Measurements from ENCODE around the gene ATP11C. TPM values are rescaled to one million over a fixed set of nuclear protein-coding genes. Genes with fewer than 3 reads are reported as not detected.

The ATP11C gene
- total RNA-seq, 1 experiment from 2014 or later, result 19.4 TPM

DNA sequence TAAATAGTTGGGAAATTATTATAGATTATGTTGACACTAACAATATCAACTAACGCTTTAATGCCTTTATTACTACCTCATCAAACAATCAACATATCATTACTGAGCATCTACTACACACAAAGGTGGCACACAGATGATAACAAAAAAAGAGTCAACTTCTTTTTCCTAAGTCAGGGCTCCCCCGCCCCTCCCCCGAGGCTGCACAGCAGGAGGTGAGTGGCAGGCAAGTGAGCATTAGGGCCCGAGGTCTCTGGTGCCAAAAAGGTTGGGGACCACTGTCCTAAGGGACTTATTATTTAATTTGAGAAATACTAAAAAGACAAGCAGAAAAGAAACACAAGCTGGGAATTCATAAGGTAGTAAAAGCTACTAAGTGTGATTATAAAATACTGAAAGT, 174.6 kb downstream of the ATP11C start (continued):
- TF ChIP-seq, protein P1, sequence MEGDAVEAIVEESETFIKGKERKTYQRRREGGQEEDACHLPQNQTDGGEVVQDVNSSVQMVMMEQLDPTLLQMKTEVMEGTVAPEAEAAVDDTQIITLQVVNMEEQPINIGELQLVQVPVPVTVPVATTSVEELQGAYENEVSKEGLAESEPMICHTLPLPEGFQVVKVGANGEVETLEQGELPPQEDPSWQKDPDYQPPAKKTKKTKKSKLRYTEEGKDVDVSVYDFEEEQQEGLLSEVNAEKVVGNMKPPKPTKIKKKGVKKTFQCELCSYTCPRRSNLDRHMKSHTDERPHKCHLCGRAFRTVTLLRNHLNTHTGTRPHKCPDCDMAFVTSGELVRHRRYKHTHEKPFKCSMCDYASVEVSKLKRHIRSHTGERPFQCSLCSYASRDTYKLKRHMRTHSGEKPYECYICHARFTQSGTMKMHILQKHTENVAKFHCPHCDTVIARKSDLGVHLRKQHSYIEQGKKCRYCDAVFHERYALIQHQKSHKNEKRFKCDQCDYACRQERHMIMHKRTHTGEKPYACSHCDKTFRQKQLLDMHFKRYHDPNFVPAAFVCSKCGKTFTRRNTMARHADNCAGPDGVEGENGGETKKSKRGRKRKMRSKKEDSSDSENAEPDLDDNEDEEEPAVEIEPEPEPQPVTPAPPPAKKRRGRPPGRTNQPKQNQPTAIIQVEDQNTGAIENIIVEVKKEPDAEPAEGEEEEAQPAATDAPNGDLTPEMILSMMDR (IDR thresholded peaks at IDR 0.05 in 2 of 3, conservative IDR thresholded peaks at IDR 0.05 in 1 of 3; ENCODE audit: borderline replicate concordance in 1 of 3, insufficient read depth in 1 of 3, low read depth in 2 of 3, low read length in 2 of 3), result no peak

DNA sequence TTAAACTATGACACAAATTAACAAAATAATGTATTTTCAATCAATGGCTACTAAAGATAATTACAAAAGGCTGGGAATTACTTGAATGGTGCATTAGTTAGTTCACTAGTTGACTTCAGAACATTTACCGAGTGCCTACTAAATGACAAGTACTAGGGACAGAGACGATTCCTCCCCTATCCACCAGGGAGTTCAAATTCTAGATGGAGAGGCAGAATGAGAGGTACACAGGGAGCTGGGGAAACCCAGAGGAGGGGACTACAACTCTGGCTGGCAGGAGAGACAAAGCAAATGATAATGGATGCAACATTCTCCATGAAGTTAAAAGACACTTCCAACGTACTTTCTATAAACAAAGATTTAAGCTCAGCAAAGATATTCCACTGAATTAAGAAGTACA, 181.8 kb downstream of the ATP11C start:
- POLR2A ChIA-PET, result no interaction called here
- no peaks in the 10 kb centered on the region for H3K9me2 ChIP-seq (ENCODE audit: insufficient read depth)
- H3K9me3 ChIP-seq (ENCODE audit: control insufficient read depth in 1 of 2, insufficient read depth in 1 of 2, low read depth in 1 of 2, low read length in 2 of 2), result no peaks in the 10 kb centered on the region
- H2AFZ ChIP-seq (ENCODE audit: low read depth, low read length, poor library complexity, severe bottlenecking), result no peak overlapping the region
- H3K79me2 ChIP-seq (ENCODE audit: insufficient read depth, low read length), result no peaks in the 10 kb centered on the region
- H3K36me3 ChIP-seq (ENCODE audit: control insufficient read depth in 1 of 2, insufficient read depth in 2 of 2, low read length in 2 of 2), result no peaks in the 10 kb centered on the region
- CTCF ChIA-PET, result no interaction called here
- H3K4me3 ChIP-seq (replicated peaks in 1 of 2; ENCODE audit: low read depth in 1 of 2, low read length in 2 of 2), result no peak overlapping the region
- no peak for ATAC-seq
- DNase-seq (ENCODE audit: low read depth, low spot score), result no peak
- intact Hi-C loops (cut with micrococcal nuclease), result no loop called here
- TF ChIP-seq CEBPB (IDR thresholded peaks at IDR 0.05; ENCODE audit: low read depth) (no peak), ZNF274 (IDR thresholded peaks at IDR 0.05; ENCODE audit: low read depth, low read length) (no peak), FOSL1 (IDR thresholded peaks at IDR 0.05; ENCODE audit: low read depth) (no peak), SIN3A (IDR thresholded peaks at IDR 0.05; ENCODE audit: low read depth) (no peak), EZH2phosphoT487 (IDR thresholded peaks at IDR 0.05; ENCODE audit: borderline replicate concordance) (no peak), EZH2 (IDR thresholded peaks at IDR 0.05) (no peak), EGR1 (IDR thresholded peaks at IDR 0.05; ENCODE audit: low read depth) (no peak), SRF (IDR thresholded peaks at IDR 0.05; ENCODE audit: low read depth) (no peak), POLR2AphosphoS5 (IDR thresholded peaks at IDR 0.05; ENCODE audit: low read depth, low read length) (no peak), CBX3 (IDR thresholded peaks at IDR 0.05; ENCODE audit: low read depth) (no peak)
- TF ChIP-seq, protein P1 (IDR thresholded peaks at IDR 0.05 in 2 of 3, conservative IDR thresholded peaks at IDR 0.05 in 1 of 3; ENCODE audit: borderline replicate concordance in 1 of 3, insufficient read depth in 1 of 3, low read depth in 2 of 3, low read length in 2 of 3), result no peak
- TF ChIP-seq, protein P2, sequence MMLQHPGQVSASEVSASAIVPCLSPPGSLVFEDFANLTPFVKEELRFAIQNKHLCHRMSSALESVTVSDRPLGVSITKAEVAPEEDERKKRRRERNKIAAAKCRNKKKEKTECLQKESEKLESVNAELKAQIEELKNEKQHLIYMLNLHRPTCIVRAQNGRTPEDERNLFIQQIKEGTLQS (IDR thresholded peaks at IDR 0.05), result no peak
- no peak overlapping the region for H3K9ac ChIP-seq (ENCODE audit: low read length)
- no peaks in the 10 kb centered on the region for H3K27me3 ChIP-seq (ENCODE audit: insufficient read depth, low read length)
- H3K4me2 ChIP-seq (ENCODE audit: low read length), result no peak overlapping the region
- BruUV-seq (replicated peaks), result no TSS peak
- H3K4me1 ChIP-seq (ENCODE audit: control insufficient read depth in 1 of 2, insufficient read depth in 2 of 2, low read length in 2 of 2), result no peaks in the 10 kb centered on the region
- no peak overlapping the region for H3K27ac ChIP-seq (ENCODE audit: low read depth, low read length)
- RAD21 ChIA-PET (ENCODE audit: low non-redundant PET in 1 of 2, low total read pairs in 2 of 2, uncharacterized antibody in 2 of 2, unreplicated experiment in 2 of 2), result no interaction called here
- H4K20me1 ChIP-seq (ENCODE audit: insufficient read depth), result no peaks in the 10 kb centered on the region

Measured in HCT116 (cell line).